Measurements from ENCODE around the gene PTPN13. TPM values are rescaled to one million over a fixed set of nuclear protein-coding genes. Genes with fewer than 3 reads are reported as not detected.
A peak's percentile ranks its signal among the peaks of the same experiment; 100 is the strongest.

PTPN13 gene
- total RNA-seq, 2 donors from 2014 or later: 130 to 238 TPM

GRCh38 chr4:86845593-86845992 lies 251.5 kb downstream of the PTPN13 start:
- peaks cover 15% of the 10 kb centered on the region for H3K4me1 Mint-ChIP-seq
- no peak overlapping the region for H3K4me3 Mint-ChIP-seq
- no peaks in the 10 kb centered on the region for H3K27me3 ChIP-seq (ENCODE audit: control insufficient read depth, insufficient read depth, low read length, poor library complexity, severe bottlenecking)
- H3K36me3 ChIP-seq (ENCODE audit: control insufficient read depth, insufficient read depth, low read length): no peaks in the 10 kb centered on the region
- H3K9me3 ChIP-seq (ENCODE audit: control insufficient read depth, low read length): no peaks in the 10 kb centered on the region
- H3K9ac ChIP-seq (ENCODE audit: extremely low read depth, low read length, poor library complexity, severe bottlenecking): no peak overlapping the region
- TF ChIP-seq CTCF (conservative IDR thresholded peaks at IDR 0.05): no peak
- 91 to 100% methylated on average over 4 to 5 of the region's 5 CpGs for WGBS, 2 experiments (ENCODE audit: insufficient coverage in 1 of 2, insufficient read length in 1 of 2)
- H3K9me3 Mint-ChIP-seq: no peaks in the 10 kb centered on the region
- H3K27ac ChIP-seq (ENCODE audit: low read depth, low read length): no peak overlapping the region
- H3K27ac Mint-ChIP-seq: no peak overlapping the region
- DNase-seq: peak; percentile 35
- H3K4me3 ChIP-seq (ENCODE audit: low read length): no peak overlapping the region
- H3K4me1 ChIP-seq (ENCODE audit: control insufficient read depth, insufficient read depth, low read length): peaks cover 3% of the 10 kb centered on the region
- no peaks in the 10 kb centered on the region for H3K27me3 Mint-ChIP-seq (ENCODE audit: insufficient read depth)
- H3K36me3 Mint-ChIP-seq (ENCODE audit: low read depth): no peaks in the 10 kb centered on the region

- no peak overlapping the region for H3K27ac ChIP-seq (ENCODE audit: low read depth, low read length)
- Mint-ChIP-seq H3K4me1 (peaks cover 15% of the 10 kb centered on the region), H3K36me3 (ENCODE audit: low read depth) (no peaks in the 10 kb centered on the region), H3K27ac (no peak overlapping the region), H3K27me3 (ENCODE audit: insufficient read depth) (no peaks in the 10 kb centered on the region), H3K9me3 (no peaks in the 10 kb centered on the region), H3K4me3 (no peak overlapping the region)
- H3K4me1 ChIP-seq (ENCODE audit: control insufficient read depth, insufficient read depth, low read length): peaks cover 3% of the 10 kb centered on the region
- no peak overlapping the region for H3K4me3 ChIP-seq (ENCODE audit: low read length)
- H3K36me3 ChIP-seq (ENCODE audit: control insufficient read depth, insufficient read depth, low read length): no peaks in the 10 kb centered on the region
- H3K27me3 ChIP-seq (ENCODE audit: control insufficient read depth, insufficient read depth, low read length, poor library complexity, severe bottlenecking): no peaks in the 10 kb centered on the region
- no peak for TF ChIP-seq CTCF (conservative IDR thresholded peaks at IDR 0.05)
- DNase-seq: no peak
- no peaks in the 10 kb centered on the region for H3K9me3 ChIP-seq (ENCODE audit: control insufficient read depth, low read length)
- H3K9ac ChIP-seq (ENCODE audit: extremely low read depth, low read length, poor library complexity, severe bottlenecking): no peak overlapping the region
Measured at GRCh38 chr4:86846921-86847320, 252.8 kb downstream of the PTPN13 start.

- no peaks in the 10 kb centered on the region for H3K36me3 ChIP-seq (ENCODE audit: control insufficient read depth, insufficient read depth, low read length)
- H3K27me3 ChIP-seq (ENCODE audit: control insufficient read depth, insufficient read depth, low read length, poor library complexity, severe bottlenecking): no peaks in the 10 kb centered on the region
- Mint-ChIP-seq H3K27me3 (ENCODE audit: insufficient read depth) (no peaks in the 10 kb centered on the region), H3K9me3 (no peaks in the 10 kb centered on the region), H3K36me3 (ENCODE audit: low read depth) (no peaks in the 10 kb centered on the region), H3K4me1 (peaks cover 15% of the 10 kb centered on the region), H3K27ac (no peak overlapping the region), H3K4me3 (no peak overlapping the region)
- DNase-seq: no peak
- WGBS, 2 experiments (ENCODE audit: insufficient coverage in 1 of 2, insufficient read length in 1 of 2): 91 to 97% methylated on average over 4 of the region's 4 CpGs
- no peaks in the 10 kb centered on the region for H3K9me3 ChIP-seq (ENCODE audit: control insufficient read depth, low read length)
- H3K9ac ChIP-seq (ENCODE audit: extremely low read depth, low read length, poor library complexity, severe bottlenecking): no peak overlapping the region
- H3K27ac ChIP-seq (ENCODE audit: low read depth, low read length): no peak overlapping the region
- TF ChIP-seq CTCF (conservative IDR thresholded peaks at IDR 0.05): no peak
- peaks cover 3% of the 10 kb centered on the region for H3K4me1 ChIP-seq (ENCODE audit: control insufficient read depth, insufficient read depth, low read length)
- no peak overlapping the region for H3K4me3 ChIP-seq (ENCODE audit: low read length)
Measured at GRCh38 chr4:86847571-86847970, 253.5 kb downstream of the PTPN13 start.
